UCSD-AML1 (cell line): ENCODE measurements around the gene GPR35.
"Not testable (repeated sequence)": the region's sequence is repeated elsewhere in the genome, so short reads cannot be mapped to it uniquely, and the experiment has no call there.

Source experiments
- DNase-seq: peaks from one replicate; lab custom pipeline; 2025; ENCODE audit not compliant: unreplicated experiment; lab: John Stamatoyannopoulos, UW

Gene GPR35

GRCh38 chr2:240650254-240650965 is 25.1 kb downstream of the GPR35 start:
- no peak for DNase-seq

DNA sequence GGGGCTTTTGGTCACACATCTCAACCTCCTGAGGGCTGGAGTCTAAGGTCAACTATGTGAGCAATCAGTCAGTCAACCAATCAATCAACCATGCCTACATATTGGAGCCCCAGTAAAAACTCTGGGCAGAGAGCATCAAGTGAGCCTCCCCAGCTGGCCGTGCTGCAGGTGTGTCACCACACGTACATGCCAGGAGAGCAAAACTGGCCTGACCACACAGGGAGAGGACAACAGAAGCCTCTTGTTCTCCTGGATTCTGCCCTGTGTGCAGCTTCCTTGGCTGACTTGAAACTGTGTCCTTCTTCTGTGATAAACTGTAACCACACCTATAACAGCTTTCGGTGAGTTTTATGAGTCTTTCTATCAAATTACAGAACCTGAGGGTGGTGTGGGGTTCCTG is 25.9 kb downstream of the GPR35 start:
- no peak for DNase-seq

- no peak for DNase-seq
Measured at GRCh38 chr2:240655931-240656886, 30.9 kb downstream of the GPR35 start.

DNA sequence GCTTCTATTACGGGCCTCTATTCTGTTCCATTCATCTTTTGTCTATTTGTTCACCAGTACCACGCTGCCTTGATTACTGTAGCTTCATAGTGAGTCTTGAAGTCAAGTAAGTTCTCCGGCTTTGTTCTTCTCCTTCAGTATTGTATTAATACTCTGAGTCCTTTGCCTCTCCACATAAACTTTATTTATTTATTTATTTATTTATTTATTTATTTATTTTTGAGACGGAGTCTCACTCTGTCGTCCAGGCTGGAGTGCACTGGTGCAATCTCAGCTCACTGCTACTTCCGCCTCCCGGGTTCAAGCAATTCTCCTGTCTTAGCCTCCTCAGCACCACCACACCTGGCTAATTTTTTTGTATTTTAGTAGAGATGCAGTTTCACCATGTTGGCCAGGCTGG is 34.6 kb downstream of the GPR35 start:
- DNase-seq: not testable (repeated sequence)

DNA sequence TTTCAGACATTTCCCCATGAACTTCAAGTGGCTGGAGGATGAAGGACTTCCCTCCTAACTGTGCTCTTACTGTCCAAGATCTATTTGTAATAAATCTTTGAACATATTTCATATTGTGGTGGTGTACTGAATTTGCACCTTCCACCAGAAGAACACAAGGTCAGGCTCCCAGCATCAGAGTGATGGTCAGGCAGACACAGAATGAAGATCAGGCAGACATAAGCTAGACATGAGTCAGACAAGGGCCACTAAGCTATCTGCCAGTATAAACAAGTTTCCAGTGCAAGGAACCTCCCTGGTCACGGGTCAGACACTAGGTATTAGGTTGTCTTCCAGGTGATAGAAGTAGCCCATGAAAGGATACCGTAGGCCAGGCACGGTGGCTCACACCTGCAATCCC is 37.4 kb downstream of the GPR35 start:
- no peak for DNase-seq

GRCh38 chr2:240663546-240664190 is 38.4 kb downstream of the GPR35 start:
- DNase-seq: no peak

DNA sequence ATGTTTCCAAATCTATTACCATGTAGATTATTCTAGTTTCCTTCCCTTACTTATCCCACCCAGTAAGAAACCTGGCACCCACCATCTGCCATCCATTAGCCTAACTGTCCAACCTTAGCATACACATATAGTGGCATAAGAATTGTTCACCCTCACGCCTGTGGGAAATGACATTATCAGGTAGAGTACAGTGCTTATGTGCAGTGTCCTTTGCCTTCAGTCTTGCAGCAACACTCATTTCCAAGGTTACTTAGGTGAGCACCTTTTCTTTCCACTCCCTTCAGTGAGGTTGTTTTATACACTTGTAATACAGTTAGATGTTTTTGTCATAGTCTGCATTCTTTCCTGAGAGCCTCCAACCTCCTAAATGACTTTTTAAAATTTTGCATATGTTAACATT is 39.3 kb downstream of the GPR35 start:
- DNase-seq: no peak

GRCh38 chr2:240670402-240670801 is 45.1 kb downstream of the GPR35 start:
- DNase-seq: no peak

GRCh38 chr2:240670950-240671349 is 45.7 kb downstream of the GPR35 start:
- no peak for DNase-seq

DNA sequence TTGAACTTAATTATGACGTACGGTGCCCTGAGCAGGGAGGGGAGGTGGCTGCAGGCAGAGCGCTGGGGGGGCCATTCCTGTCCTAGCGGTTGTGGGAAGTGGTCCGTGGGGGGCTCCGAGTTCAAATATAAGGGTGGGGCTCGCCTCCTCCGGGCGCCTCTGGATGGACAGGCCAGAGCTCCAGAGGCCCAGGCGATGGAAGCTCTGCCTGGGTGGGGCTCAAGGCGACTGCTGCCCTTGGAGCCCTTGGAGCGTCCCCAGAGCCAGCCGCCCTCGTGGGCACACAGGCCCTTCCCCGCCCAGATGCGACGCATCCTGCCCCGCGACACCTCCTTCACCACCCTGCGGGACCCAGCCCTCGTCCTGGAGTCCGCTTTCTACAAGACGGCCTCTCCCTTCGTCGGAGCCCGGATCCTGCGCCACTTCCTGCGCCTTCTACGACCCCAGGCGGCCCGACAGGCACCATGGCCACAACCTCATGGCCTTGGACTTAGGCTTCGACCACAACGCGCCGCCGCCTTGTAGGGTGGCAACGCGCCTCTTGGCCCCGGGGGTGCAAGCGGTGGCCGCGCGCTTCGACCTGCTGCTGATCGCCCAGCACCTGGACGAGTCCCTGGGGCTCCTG is 46.9 kb downstream of the GPR35 start:
- DNase-seq: no peak

DNA sequence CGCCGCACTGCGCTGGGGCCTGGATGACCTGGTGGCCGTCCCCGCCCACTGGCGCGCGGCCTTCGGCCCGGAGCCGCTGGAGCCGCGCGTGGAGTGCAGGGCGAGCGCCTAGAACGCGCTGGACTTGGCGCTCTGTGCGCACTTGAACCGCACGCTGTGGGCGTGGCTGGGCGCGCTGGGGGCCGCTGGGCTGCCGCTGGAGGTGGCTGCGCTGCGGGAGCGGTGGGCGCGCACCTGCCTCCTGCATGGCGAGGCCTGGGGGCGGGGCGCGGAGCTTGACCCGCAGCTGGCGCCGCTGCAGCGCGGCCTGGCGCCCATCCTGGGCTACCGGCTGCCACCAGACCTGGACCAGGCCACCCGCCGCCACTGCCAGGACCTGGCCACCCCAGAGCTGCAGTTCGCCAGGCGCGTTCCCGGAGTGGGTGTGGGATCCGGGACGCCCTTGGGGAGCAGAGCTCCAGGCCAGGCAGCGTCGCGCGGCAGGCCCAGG is 47.5 kb downstream of the GPR35 start:
- no peak for DNase-seq

DNA sequence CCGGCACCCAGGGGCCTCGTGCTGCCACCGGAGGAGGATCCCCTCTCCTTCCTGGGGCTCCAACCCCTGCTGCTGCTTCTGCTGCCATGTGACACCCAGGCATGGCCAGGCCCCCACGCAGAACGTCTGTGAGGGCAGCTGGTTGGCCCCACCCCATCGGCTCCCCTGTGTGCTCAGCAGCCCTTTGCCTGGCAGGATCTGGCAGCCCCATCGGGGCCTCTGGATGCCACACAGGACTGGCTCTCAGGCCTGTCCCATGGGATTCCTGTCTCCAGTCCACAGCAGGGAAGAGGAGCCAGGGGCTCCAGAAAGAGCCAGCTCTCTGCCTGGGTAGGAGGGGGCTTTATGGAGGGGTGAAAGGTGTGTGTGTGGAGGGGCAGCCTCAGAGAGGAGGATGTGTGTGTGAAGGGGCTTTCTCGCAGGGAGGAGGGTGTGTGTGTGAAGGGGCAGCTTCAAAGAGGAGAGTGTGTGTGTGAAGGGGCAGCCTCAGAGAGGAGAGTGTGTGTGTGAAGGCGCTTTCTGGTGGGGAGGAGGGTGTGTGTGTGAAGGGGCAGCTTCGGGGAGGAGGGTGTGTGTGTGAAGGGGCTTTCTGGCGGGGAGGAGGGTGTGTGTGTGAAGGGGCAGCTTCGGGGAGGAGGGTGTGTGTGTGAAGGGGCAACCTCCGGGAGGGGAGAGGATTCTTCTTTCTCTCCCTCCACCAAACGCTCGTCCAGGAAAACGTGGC is 49.3 kb downstream of the GPR35 start:
- not testable (repeated sequence) for DNase-seq

DNA sequence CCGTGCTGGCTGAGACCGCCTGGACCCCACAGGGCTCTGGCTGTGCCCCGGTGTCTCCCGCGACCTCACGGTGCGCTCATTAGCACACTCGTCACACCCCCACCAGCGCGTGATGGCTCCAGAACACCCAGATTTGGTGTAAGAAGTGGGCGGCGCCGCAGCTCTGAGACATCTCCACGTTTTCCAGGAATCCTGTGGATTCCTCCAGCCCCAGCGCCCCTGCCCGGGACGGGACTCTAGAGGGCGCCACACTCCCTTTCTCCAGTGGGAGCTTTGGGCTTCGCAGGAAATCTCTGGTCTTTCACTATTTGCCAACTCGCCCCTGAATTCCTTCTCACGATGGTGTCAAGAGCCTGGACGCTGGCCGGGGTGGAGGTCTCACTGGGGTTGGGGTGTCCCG is 50.1 kb downstream of the GPR35 start:
- not testable (repeated sequence) for DNase-seq

DNA sequence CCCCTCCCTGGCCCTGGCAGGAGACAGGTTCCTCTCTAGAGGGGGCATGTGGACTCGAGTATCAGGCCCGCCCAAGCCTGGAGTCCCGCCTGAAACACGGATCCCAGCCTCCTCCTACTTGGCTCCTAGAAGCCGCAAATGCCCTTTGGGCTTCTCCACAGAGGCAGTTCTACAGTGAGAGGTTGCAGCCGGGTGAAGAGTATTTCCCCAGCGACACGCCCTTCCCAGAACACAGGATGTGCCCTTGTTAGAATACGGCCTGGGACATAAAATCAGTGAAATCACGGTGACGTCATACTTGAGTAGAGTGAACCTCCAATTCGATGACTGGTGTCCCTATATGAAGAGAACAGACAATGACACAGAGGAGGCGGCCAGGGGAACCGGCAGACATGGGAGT is 52.8 kb downstream of the GPR35 start:
- not testable (repeated sequence) for DNase-seq

GRCh38 chr2:240678909-240679308 is 53.6 kb downstream of the GPR35 start:
- DNase-seq: not testable (repeated sequence)

GRCh38 chr2:240680185-240680584 is 54.9 kb downstream of the GPR35 start:
- not testable (repeated sequence) for DNase-seq
